ENCODE results near the gene CD302.

DNA sequence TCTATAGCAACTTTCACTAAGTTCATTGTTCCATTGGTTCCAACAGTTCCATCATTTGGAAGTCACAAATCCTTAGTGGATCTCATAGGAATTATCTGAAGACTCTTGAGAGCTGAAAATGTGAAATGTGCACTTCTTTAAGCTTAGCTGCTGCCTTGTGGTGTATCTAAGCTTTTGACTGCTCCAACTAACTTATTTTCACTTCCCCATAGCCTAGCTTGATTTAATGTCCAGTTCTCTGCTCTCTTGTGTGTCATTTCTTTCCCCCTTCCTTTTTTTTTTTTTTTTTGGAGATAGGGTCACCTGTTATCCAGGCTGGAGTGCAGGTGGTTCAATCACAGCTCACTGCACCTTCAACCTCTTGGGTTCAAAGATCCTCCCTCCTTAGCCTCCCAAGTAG is 34.9 kb upstream of the CD302 start:
- TF ChIP-seq JUND (IDR thresholded peaks at IDR 0.05; ENCODE audit: low read length) = no peak
- no peak for TF ChIP-seq GABPA (IDR thresholded peaks at IDR 0.05; ENCODE audit: borderline replicate concordance, insufficient read depth, low read length)
- TF ChIP-seq CEBPB (IDR thresholded peaks at IDR 0.05; ENCODE audit: low read depth, low read length) = no peak
- TF ChIP-seq CTCF (IDR thresholded peaks at IDR 0.05; ENCODE audit: control extremely low read depth in 1 of 3, insufficient read depth in 1 of 3, low read depth in 1 of 3, low read length in 3 of 3) = no peak
- no peak for TF ChIP-seq YY1 (IDR thresholded peaks at IDR 0.05; ENCODE audit: low read depth, low read length)
- TF ChIP-seq KDM1A (IDR thresholded peaks at IDR 0.05; ENCODE audit: borderline replicate concordance, low read length) = no peak
- TF ChIP-seq POU5F1 (IDR thresholded peaks at IDR 0.05; ENCODE audit: low read depth, low read length) = no peak
- TF ChIP-seq CREB1 (IDR thresholded peaks at IDR 0.05) = no peak
- no peak for TF ChIP-seq TEAD4 (IDR thresholded peaks at IDR 0.05; ENCODE audit: low read depth, low read length)
- TF ChIP-seq POLR2A (IDR thresholded peaks at IDR 0.05; ENCODE audit: control extremely low read depth in 1 of 2, low read depth in 2 of 2, low read length in 2 of 2) = no peak
- TF ChIP-seq FOSL1 (IDR thresholded peaks at IDR 0.05; ENCODE audit: insufficient read depth, low read depth, low read length) = no peak
- TF ChIP-seq SIN3A (conservative IDR thresholded peaks at IDR 0.05 in 1 of 2, IDR thresholded peaks at IDR 0.05 in 1 of 2; ENCODE audit: low read depth in 1 of 2, low read length in 2 of 2) = no peak
